AG04449 (cell line): ENCODE data around the gene BRPF3.

ENCODE experiments used
- CTCF ChIA-PET: fragments of 350-600 bp; formaldehyde crosslinking; extraction: SDS; loops from one replicate; lab custom pipeline; 2021; ENCODE audit warnings: antibody characterized with exemption; lab: Yijun Ruan, JAX
- POLR2A ChIA-PET: fragments of 400-600, 350-600 bp; formaldehyde crosslinking; extraction: SDS; loops from one replicate; lab custom pipeline; 2020; ENCODE audit warnings: antibody characterized with exemption, inconsistent platforms; lab: Yijun Ruan, JAX
- DNase-seq: peaks from one replicate; pipeline ENCODE4 v3.0.0-alpha.2; 2010; ENCODE audit warnings: low read depth, low spot score
- H3K4me3 ChIP-seq: 2 replicates; pipeline ENCODE4 v1.5.1; 2011; ENCODE audit warnings: low read depth, mild to moderate bottlenecking, control low read depth, low read length
- CTCF ChIP-seq: IDR thresholded peaks from one replicate; pipeline ENCODE4 v1.5.1; 2011; ENCODE audit warnings: mild to moderate bottlenecking, moderate library complexity, low read length, control low read depth, inconsistent platforms; ENCODE audit not compliant: insufficient read depth; ENCODE audit errors: missing control alignments

The BRPF3 gene

GRCh38 chr6:36223706-36224105 is 27.2 kb downstream of the BRPF3 start:
- DNase-seq: no peak
- POLR2A ChIA-PET: no interaction called here
- no peak for TF ChIP-seq CTCF
- CTCF ChIA-PET: interaction anchor here (1.6 kb wide), 1 partner anchor 9 kb away, joined by 3 read pairs; no protein-coding TSS in a partner anchor
- H3K4me3 ChIP-seq: no peak overlapping the region

GRCh38 chr6:36224918-36225461 is 28.4 kb downstream of the BRPF3 start:
- TF ChIP-seq CTCF: no peak
- CTCF ChIA-PET: interaction anchor here (1.2 to 1.6 kb wide), 3 partner anchors 8 to 130 kb away, joined by 3 to 4 read pairs (median 3); no protein-coding TSS in a partner anchor
- DNase-seq: no peak
- POLR2A ChIA-PET: interaction anchor here (0.6 kb wide), 1 partner anchor 52 kb away, joined by 3 read pairs; no protein-coding TSS in a partner anchor
- H3K4me3 ChIP-seq: no peak overlapping the region

- no peak for DNase-seq
- H3K4me3 ChIP-seq: no peak overlapping the region
- no peak for TF ChIP-seq CTCF
- ChIA-PET POLR2A (no interaction called here), CTCF (interaction anchor here (1.1 to 1.5 kb wide), 3 partner anchors 8 to 131 kb away, joined by 3 to 4 read pairs (median 3); no protein-coding TSS in a partner anchor)
Measured at GRCh38 chr6:36226438-36227047, 30.0 kb downstream of the BRPF3 start.

GRCh38 chr6:36227379-36228228 is 31.1 kb downstream of the BRPF3 start:
- CTCF ChIA-PET: no interaction called here
- POLR2A ChIA-PET: no interaction called here
- no peak for DNase-seq
- TF ChIP-seq CTCF: no peak
- no peak overlapping the region for H3K4me3 ChIP-seq

- CTCF ChIA-PET: no interaction called here
- no peak for TF ChIP-seq CTCF
- POLR2A ChIA-PET: no interaction called here
- DNase-seq: no peak
- H3K4me3 ChIP-seq: no peak overlapping the region
Measured at GRCh38 chr6:36229223-36229622, 32.7 kb downstream of the BRPF3 start.

- H3K4me3 ChIP-seq: no peak overlapping the region
- POLR2A ChIA-PET: no interaction called here
- CTCF ChIA-PET: interaction anchor here (1.2 kb wide), 1 partner anchor 25 kb away, joined by 3 read pairs; no protein-coding TSS in a partner anchor
- TF ChIP-seq CTCF: no peak
- no peak for DNase-seq
Measured at GRCh38 chr6:36230371-36230770, 33.8 kb downstream of the BRPF3 start.
